PC-3 (cell line): ENCODE measurements around the gene CLTCL1. TPM values are rescaled to one million over a fixed set of nuclear protein-coding genes. Genes with fewer than 3 reads are reported as not detected.

ENCODE experiments used
- ATAC-seq: fragments of 200-7000 bp; cut with Tn5 transposase; 2 replicates; pipeline ENCODE4 v1.9.1; 2020; ENCODE audit warnings: mild to moderate bottlenecking, moderate library complexity
- BruUV-seq: library from RNA; stranded (reverse); fragments of 400-500 nt; replicated peaks from 2 replicates; lab custom pipeline; 2021; lab: Mats Ljungman, UMichigan
- CTCF ChIA-PET: fragments of 300-600 bp; sonication (Branson Sonifier 250); formaldehyde crosslinking; loops from one replicate; lab custom pipeline; 2022; ENCODE audit warnings: antibody characterized with exemption; lab: Charles Lee
- POLR2A ChIA-PET: fragments of 300-600 bp; sonication (Branson Sonifier 250); formaldehyde crosslinking; loops from one replicate; lab custom pipeline; 2022; ENCODE audit warnings: antibody characterized with exemption; ENCODE audit not compliant: unreplicated experiment; lab: Charles Lee
- DNase-seq: peaks from one replicate; pipeline ENCODE4 v3.0.0-alpha.2; 2015
- H2AFZ ChIP-seq: fragments of 300-600 bp; sonication (generic); 2 replicates; pipeline ENCODE4 v1.6.0; 2016; ENCODE audit warnings: antibody characterized with exemption, low read length
- H3F3A ChIP-seq: fragments of 300-600 bp; sonication (generic); one replicate; pipeline ENCODE4 v1.6.0; 2017; ENCODE audit warnings: antibody characterized with exemption, low read length, control low read depth, mild to moderate bottlenecking; ENCODE audit not compliant: unreplicated experiment
- H3K27ac ChIP-seq: fragments of 300-600 bp; sonication (generic); 2 replicates; pipeline ENCODE4 v1.5.1; 2016; ENCODE audit warnings: mild to moderate bottlenecking, low read length
- H3K27me3 ChIP-seq: fragments of 300-600 bp; sonication (generic); 2 replicates; pipeline ENCODE4 v1.6.1; 2016; ENCODE audit warnings: low read length, mixed read lengths
- H3K36me3 ChIP-seq: fragments of 300-600 bp; sonication (generic); 2 replicates; pipeline ENCODE4 v1.6.1; 2016; ENCODE audit warnings: low read depth, mixed run types, low read length, mixed read lengths
- H3K4me1 ChIP-seq: fragments of 300-600 bp; sonication (generic); 2 replicates; pipeline ENCODE4 v1.5.1; 2016; ENCODE audit warnings: low read length; ENCODE audit not compliant: insufficient read depth
- H3K4me2 ChIP-seq: fragments of 300-600 bp; sonication (generic); 2 replicates; pipeline ENCODE4 v1.6.0; 2016; ENCODE audit warnings: low read length
- H3K4me3 ChIP-seq: fragments of 300-600 bp; sonication (generic); 2 replicates; pipeline ENCODE4 v1.5.1; 2016; ENCODE audit warnings: mild to moderate bottlenecking, low read length, mixed read lengths
- H3K79me2 ChIP-seq: fragments of 300-600 bp; sonication (generic); 2 replicates; pipeline ENCODE4 v1.6.1; 2017; ENCODE audit warnings: low read length, mixed read lengths
- H3K9ac ChIP-seq: fragments of 300-600 bp; sonication (generic); 2 replicates; pipeline ENCODE4 v1.6.0; 2016; ENCODE audit warnings: mild to moderate bottlenecking, low read length
- H3K9me2 ChIP-seq: fragments of 300-600 bp; sonication (generic); replicated peaks from 2 replicates; pipeline ENCODE4 v1.6.1; 2016; ENCODE audit warnings: mixed run types, low read length, mixed read lengths
- H3K9me3 ChIP-seq: fragments of 300-600 bp; sonication (generic); 2 replicates; pipeline ENCODE4 v1.6.1; 2016; ENCODE audit warnings: low read length, mixed read lengths
- H4K20me1 ChIP-seq: fragments of 300-600 bp; sonication (generic); 2 replicates; pipeline ENCODE4 v1.6.1; 2016; ENCODE audit warnings: low read length, mixed read lengths
- EZH2 ChIP-seq: fragments of 300-600 bp; sonication (generic); IDR thresholded peaks from one replicate; pipeline ENCODE4 v1.6.1; 2017; ENCODE audit warnings: antibody characterized with exemption, mild to moderate bottlenecking, low read length; ENCODE audit not compliant: unreplicated experiment
- EZH2phosphoT487 ChIP-seq: fragments of 300-600 bp; sonication (generic); IDR thresholded peaks from 2 replicates; pipeline ENCODE4 v1.6.1; 2018; ENCODE audit warnings: mild to moderate bottlenecking, antibody characterized with exemption, low read length, borderline replicate concordance
- intact Hi-C: fragments of 100-400 bp; cut with micrococcal nuclease; formaldehyde crosslinking; loops from 2 replicates; pipeline ENCODE4 v1.9.0; 2023
- total RNA-seq: library from RNA; depleted of rRNA; stranded (reverse); fragments of >200 nt; gene quantifications from 2 replicates; pipeline ENCODE4 v1.2.3, GENCODE V29; 2014
- TF ChIP-seq, protein P1 (sequence below): fragments of 300-600 bp; sonication (generic); conservative IDR thresholded peaks from 2 replicates; pipeline ENCODE4 v1.5.1; 2017; ENCODE audit warnings: antibody characterized with exemption, low read depth, mild to moderate bottlenecking, low read length

The CLTCL1 gene
- total RNA-seq, 1 experiment from 2014 or later: 5.5 TPM

DNA sequence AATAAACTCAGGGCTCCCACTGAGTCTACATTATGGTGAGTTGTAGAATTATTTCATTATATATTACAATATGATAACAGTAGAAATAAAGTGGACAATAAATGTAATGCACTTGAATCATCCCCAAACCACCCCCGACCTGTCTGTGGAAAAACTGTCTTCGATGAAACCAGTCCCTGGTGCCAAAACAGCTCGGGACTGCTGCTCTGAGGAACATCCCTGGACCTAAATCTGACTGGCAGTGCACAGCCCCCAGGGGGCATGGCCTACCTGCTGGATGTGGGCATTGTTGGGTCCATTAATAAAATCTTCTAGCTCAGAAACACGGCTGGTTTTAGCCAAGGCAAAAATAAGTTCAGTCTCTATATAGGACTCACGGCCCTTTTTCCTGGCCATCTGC is 83.6 kb downstream of the CLTCL1 start:
- no peak for DNase-seq
- Histone ChIP-seq H3K36me3 (no peaks in the 10 kb centered on the region), H3K4me3 (no peak overlapping the region), H4K20me1 (no peaks in the 10 kb centered on the region), H3F3A (no peaks in the 10 kb centered on the region), H3K4me2 (no peak overlapping the region), H3K9ac (no peak overlapping the region), H3K9me2 (no peaks in the 10 kb centered on the region), H3K4me1 (no peaks in the 10 kb centered on the region), H3K79me2 (no peaks in the 10 kb centered on the region), H3K27ac (no peak overlapping the region), H3K9me3 (no peaks in the 10 kb centered on the region), H2AFZ (no peak overlapping the region), H3K27me3 (no peaks in the 10 kb centered on the region)
- no peak for ATAC-seq
- no TSS peak for BruUV-seq
- TF ChIP-seq EZH2phosphoT487: no peak
- no peak for TF ChIP-seq EZH2
- TF ChIP-seq, protein P1, sequence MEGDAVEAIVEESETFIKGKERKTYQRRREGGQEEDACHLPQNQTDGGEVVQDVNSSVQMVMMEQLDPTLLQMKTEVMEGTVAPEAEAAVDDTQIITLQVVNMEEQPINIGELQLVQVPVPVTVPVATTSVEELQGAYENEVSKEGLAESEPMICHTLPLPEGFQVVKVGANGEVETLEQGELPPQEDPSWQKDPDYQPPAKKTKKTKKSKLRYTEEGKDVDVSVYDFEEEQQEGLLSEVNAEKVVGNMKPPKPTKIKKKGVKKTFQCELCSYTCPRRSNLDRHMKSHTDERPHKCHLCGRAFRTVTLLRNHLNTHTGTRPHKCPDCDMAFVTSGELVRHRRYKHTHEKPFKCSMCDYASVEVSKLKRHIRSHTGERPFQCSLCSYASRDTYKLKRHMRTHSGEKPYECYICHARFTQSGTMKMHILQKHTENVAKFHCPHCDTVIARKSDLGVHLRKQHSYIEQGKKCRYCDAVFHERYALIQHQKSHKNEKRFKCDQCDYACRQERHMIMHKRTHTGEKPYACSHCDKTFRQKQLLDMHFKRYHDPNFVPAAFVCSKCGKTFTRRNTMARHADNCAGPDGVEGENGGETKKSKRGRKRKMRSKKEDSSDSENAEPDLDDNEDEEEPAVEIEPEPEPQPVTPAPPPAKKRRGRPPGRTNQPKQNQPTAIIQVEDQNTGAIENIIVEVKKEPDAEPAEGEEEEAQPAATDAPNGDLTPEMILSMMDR: no peak
- ChIA-PET CTCF (no interaction called here), POLR2A (no interaction called here)
- intact Hi-C loops: no loop called here

DNA sequence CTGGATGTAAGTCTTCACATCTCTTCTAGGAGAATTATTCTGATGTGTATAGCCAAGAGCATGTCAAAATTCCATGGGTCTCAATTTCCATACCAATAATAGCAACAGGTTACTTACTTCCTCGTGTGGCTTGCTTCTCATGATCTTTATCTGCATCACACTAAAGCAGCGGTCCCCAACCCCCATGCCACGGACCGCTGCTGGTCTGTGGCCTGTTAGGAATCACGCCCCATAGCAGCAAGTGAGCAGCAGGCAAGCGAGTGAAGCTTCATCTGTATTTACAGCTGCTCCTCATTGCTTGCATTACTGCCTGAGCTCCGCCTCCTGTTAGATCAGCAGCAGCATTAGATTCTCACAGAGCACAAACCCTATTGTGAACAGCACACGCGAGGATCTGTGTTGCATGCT is 84.1 kb downstream of the CLTCL1 start:
- no peak for DNase-seq
- Histone ChIP-seq H4K20me1 (no peaks in the 10 kb centered on the region), H3K9ac (no peak overlapping the region), H3K4me3 (no peak overlapping the region), H3F3A (no peaks in the 10 kb centered on the region), H3K36me3 (no peaks in the 10 kb centered on the region), H3K27ac (no peak overlapping the region), H3K4me1 (no peaks in the 10 kb centered on the region), H3K79me2 (no peaks in the 10 kb centered on the region), H3K4me2 (no peak overlapping the region), H3K9me2 (no peaks in the 10 kb centered on the region), H3K9me3 (no peaks in the 10 kb centered on the region), H2AFZ (no peak overlapping the region), H3K27me3 (no peaks in the 10 kb centered on the region)
- ChIA-PET POLR2A (no interaction called here), CTCF (no interaction called here)
- TF ChIP-seq EZH2phosphoT487 (no peak), EZH2 (no peak)
- TF ChIP-seq, protein P1: no peak
- intact Hi-C loops: no loop called here
- BruUV-seq: no TSS peak
- no peak for ATAC-seq

DNA sequence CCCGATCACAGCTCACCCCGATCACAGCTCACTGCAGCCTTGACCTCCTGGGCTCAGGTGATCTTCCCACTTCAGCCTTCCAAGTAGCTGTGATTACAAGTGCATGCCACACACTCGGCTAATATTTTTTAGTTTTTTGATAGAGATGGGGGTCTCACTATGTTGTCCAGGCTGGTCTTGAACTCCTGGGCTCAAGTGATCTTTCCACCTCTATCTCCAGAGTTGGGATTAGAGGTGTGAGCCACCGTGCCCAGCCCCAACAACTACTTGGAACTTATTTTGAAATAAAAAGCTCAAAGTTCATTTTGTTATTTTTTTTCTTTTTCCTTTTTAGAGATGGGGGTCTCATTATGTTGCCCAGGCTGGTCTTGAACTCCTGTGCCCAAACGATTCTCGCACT is 85.2 kb downstream of the CLTCL1 start:
- POLR2A ChIA-PET: no interaction called here
- DNase-seq (no peak), ATAC-seq (no peak)
- no peaks in the 10 kb centered on the region for H4K20me1 ChIP-seq
- no peak overlapping the region for H3K4me3 ChIP-seq
- no peaks in the 10 kb centered on the region for H3K4me1 ChIP-seq
- no peak overlapping the region for H3K4me2 ChIP-seq
- no peaks in the 10 kb centered on the region for H3K79me2 ChIP-seq
- H3K9me2 ChIP-seq: no peaks in the 10 kb centered on the region
- no peaks in the 10 kb centered on the region for H3K36me3 ChIP-seq
- H3K27me3 ChIP-seq: no peaks in the 10 kb centered on the region
- H2AFZ ChIP-seq: no peak overlapping the region
- no peak for TF ChIP-seq EZH2
- TF ChIP-seq, protein P1: no peak
- TF ChIP-seq EZH2phosphoT487: no peak
- no TSS peak for BruUV-seq
- H3K27ac ChIP-seq: no peak overlapping the region
- no peaks in the 10 kb centered on the region for H3K9me3 ChIP-seq
- H3F3A ChIP-seq: no peaks in the 10 kb centered on the region
- CTCF ChIA-PET: no interaction called here
- intact Hi-C loops: no loop called here
- no peak overlapping the region for H3K9ac ChIP-seq
